Forelimb muscle (tissue), 1 donor: ENCODE results near the gene LYSMD2. TPM values are rescaled to one million over a fixed set of nuclear protein-coding genes. Genes with fewer than 3 reads are reported as not detected.

Experiments used
- polyA plus RNA-seq: library from polyadenylated mRNA; unstranded; fragments of 120-200 nt; gene quantifications from one replicate; pipeline ENCODE4 v1.2.1, GENCODE V29; 2013; ENCODE audit not compliant: insufficient read length

Gene LYSMD2
- polyA plus RNA-seq, 1 donor = 6.5 TPM

Other genes with a start within 250 kb of the LYSMD2 start
- 21.3 TPM for gene DMXL2, start 114.9 kb downstream of the LYSMD2 start, polyA plus RNA-seq
- gene SCG3, start 56.2 kb downstream of the LYSMD2 start, polyA plus RNA-seq = 0.09 TPM
- gene TMOD2, start 13.9 kb upstream of the LYSMD2 start, polyA plus RNA-seq = 6.0 TPM
- 13.3 TPM for gene TMOD3, start 92.0 kb upstream of the LYSMD2 start, polyA plus RNA-seq
- gene LEO1, start 234.1 kb upstream of the LYSMD2 start, polyA plus RNA-seq = 18.6 TPM